ENCODE data around the gene C11orf86. TPM values are rescaled to one million over a fixed set of nuclear protein-coding genes. Genes with fewer than 3 reads are reported as not detected.
A peak's percentile ranks its signal among the peaks of the same experiment; 100 is the strongest.

The C11orf86 gene
- total RNA-seq, 1 donor from 2014 or later: not detected

GRCh38 chr11:66966351-66966750, 8.8 kb upstream of the C11orf86 start:
- Histone ChIP-seq H3K9me3 (ENCODE audit: control insufficient read depth in 3 of 3, low read length in 3 of 3) (no peaks in the 10 kb centered on the region), H3K27ac (ENCODE audit: low read depth, low read length) (no peak overlapping the region), H3K9ac (ENCODE audit: low read depth in 1 of 3, low read length in 3 of 3) (no peak overlapping the region), H3K27me3 (ENCODE audit: control insufficient read depth in 3 of 3, insufficient read depth in 3 of 3, low read length in 3 of 3) (no peaks in the 10 kb centered on the region), H3K4me1 (ENCODE audit: control insufficient read depth in 3 of 3, insufficient read depth in 3 of 3, low read length in 3 of 3) (peaks cover 3 to 10% (median 4%) of the 10 kb centered on the region in 3 donors), H3K4me3 (ENCODE audit: low read length in 3 of 3) (no peak overlapping the region), H3K36me3 (ENCODE audit: control insufficient read depth in 3 of 3, insufficient read depth in 3 of 3, low read length in 3 of 3) (no peaks in the 10 kb centered on the region)

DNA sequence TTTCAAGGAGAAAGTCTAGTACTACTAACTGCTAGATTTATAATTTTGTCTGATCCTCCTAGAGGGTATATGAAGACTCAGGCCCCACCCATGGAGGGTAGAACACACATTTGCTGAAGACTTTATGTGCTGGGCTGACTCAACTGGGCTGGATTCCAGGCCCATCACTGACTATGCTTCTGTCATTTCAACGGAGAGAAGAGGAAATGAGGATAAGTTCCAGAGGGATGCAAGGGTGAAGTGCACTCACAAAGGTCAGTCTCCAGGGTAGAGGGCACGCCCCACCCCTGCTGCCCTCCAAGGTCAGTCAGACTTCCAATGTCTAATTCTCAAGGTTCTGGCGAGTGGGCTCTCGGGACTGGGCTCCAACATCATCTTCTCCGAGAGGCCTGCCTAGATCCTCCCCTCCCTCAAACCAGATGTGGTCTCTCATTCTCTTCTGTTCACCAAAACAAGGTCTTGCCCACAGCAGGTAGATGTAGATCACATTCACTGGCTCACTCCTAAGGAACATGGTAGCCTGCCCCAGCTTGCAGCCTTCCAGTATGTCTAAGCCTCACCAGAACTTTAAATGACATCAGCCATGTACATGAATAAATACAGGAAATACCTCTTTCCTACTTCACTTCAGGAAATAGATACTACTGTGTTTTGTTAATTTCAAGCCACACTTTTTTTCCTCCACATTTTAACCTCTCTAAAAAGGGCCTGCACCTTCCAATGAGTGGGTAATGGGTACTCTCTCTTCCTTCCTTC, 7.3 kb upstream of the C11orf86 start:
- H3K27me3 ChIP-seq (ENCODE audit: control insufficient read depth in 3 of 3, insufficient read depth in 3 of 3, low read length in 3 of 3): no peaks in the 10 kb centered on the region
- peaks cover 3 to 10% (median 4%) of the 10 kb centered on the region in 3 donors for H3K4me1 ChIP-seq (ENCODE audit: control insufficient read depth in 3 of 3, insufficient read depth in 3 of 3, low read length in 3 of 3)
- no peak overlapping the region for H3K9ac ChIP-seq (ENCODE audit: low read depth in 1 of 3, low read length in 3 of 3)
- no peaks in the 10 kb centered on the region for H3K36me3 ChIP-seq (ENCODE audit: control insufficient read depth in 3 of 3, insufficient read depth in 3 of 3, low read length in 3 of 3)
- H3K9me3 ChIP-seq (ENCODE audit: control insufficient read depth in 3 of 3, low read length in 3 of 3): no peaks in the 10 kb centered on the region
- H3K4me3 ChIP-seq (ENCODE audit: low read length in 3 of 3): no peak overlapping the region
- H3K27ac ChIP-seq (ENCODE audit: low read depth, low read length): no peak overlapping the region

GRCh38 chr11:66969584-66970225, 5.4 kb upstream of the C11orf86 start:
- H3K27ac ChIP-seq (ENCODE audit: low read depth, low read length): peak overlapping the region; percentile 33
- peaks cover 3 to 10% (median 4%) of the 10 kb centered on the region in 3 donors for H3K4me1 ChIP-seq (ENCODE audit: control insufficient read depth in 3 of 3, insufficient read depth in 3 of 3, low read length in 3 of 3)
- H3K9me3 ChIP-seq (ENCODE audit: control insufficient read depth in 3 of 3, low read length in 3 of 3): no peaks in the 10 kb centered on the region
- H3K4me3 ChIP-seq (ENCODE audit: low read length in 3 of 3): no peak overlapping the region
- H3K9ac ChIP-seq (ENCODE audit: low read depth in 1 of 3, low read length in 3 of 3): no peak overlapping the region
- no peaks in the 10 kb centered on the region for H3K36me3 ChIP-seq (ENCODE audit: control insufficient read depth in 3 of 3, insufficient read depth in 3 of 3, low read length in 3 of 3)
- H3K27me3 ChIP-seq (ENCODE audit: control insufficient read depth in 3 of 3, insufficient read depth in 3 of 3, low read length in 3 of 3): no peaks in the 10 kb centered on the region

DNA sequence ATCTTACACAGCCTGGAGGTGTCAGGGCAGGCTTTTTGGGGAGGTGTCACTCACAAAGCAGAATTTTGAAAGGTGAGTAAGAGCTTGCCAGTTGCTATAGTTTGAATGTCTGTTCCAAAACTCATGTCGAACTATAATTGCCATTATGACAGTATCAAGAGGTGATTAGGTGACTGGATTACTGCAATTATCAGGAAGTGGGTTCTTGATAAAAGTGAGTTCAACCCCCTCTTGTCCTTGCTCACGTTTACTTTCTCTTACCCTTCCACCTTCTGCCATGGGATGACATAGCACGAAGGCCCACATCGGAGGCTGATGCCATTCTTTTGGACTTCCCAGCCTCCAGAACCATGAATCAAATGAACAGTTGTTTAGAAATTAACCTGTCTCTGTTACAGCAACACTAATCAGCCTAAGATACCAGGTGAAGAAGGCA, 4.7 kb upstream of the C11orf86 start:
- Histone ChIP-seq H3K9me3 (ENCODE audit: control insufficient read depth in 3 of 3, low read length in 3 of 3) (no peaks in the 10 kb centered on the region), H3K27me3 (ENCODE audit: control insufficient read depth in 3 of 3, insufficient read depth in 3 of 3, low read length in 3 of 3) (no peaks in the 10 kb centered on the region), H3K4me3 (ENCODE audit: low read length in 3 of 3) (no peak overlapping the region), H3K4me1 (ENCODE audit: control insufficient read depth in 3 of 3, insufficient read depth in 3 of 3, low read length in 3 of 3) (peaks cover 3 to 10% (median 4%) of the 10 kb centered on the region in 3 donors), H3K36me3 (ENCODE audit: control insufficient read depth in 3 of 3, insufficient read depth in 3 of 3, low read length in 3 of 3) (no peaks in the 10 kb centered on the region), H3K27ac (ENCODE audit: low read depth, low read length) (peak overlapping the region; percentile 33), H3K9ac (ENCODE audit: low read depth in 1 of 3, low read length in 3 of 3) (no peak overlapping the region)

DNA sequence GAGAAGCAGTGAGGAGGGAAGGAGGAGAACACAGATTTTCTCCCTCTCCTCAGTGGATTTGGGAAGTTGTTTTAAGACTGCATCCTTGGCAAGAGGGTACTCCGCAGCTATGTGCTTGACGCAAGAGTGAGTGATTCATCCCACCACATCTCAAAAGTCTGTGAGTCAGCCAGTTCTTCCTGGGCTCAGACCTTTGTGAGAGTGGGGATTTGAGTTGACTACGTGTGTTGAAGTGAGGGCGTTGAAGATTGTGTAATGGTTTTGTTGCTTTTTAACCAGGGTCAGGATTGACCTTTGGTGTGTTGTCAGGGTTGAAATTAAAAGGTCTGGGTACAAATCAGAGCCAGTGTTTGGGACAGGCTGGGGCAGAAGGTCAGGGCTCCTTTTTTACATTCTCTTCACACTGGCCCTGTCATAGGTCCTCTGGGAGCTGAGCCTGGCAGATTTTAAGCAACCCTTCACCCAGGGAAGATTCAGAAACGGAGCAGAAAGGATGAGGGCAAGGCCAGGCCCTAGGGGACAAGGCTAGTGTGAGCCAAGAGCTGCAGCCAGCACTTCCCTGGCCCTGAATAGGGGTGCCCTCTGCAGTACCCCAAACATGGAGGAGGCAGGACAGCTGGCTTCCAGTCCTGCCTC, 4.2 kb upstream of the C11orf86 start:
- peak overlapping the region; percentile 68 for H3K27ac ChIP-seq (ENCODE audit: low read depth, low read length)
- peaks cover 3 to 10% (median 4%) of the 10 kb centered on the region in 3 donors for H3K4me1 ChIP-seq (ENCODE audit: control insufficient read depth in 3 of 3, insufficient read depth in 3 of 3, low read length in 3 of 3)
- H3K9me3 ChIP-seq (ENCODE audit: control insufficient read depth in 3 of 3, low read length in 3 of 3): no peaks in the 10 kb centered on the region
- H3K4me3 ChIP-seq (ENCODE audit: low read length in 3 of 3): no peak overlapping the region
- H3K9ac ChIP-seq (ENCODE audit: low read depth in 1 of 3, low read length in 3 of 3): no peak overlapping the region
- H3K27me3 ChIP-seq (ENCODE audit: control insufficient read depth in 3 of 3, insufficient read depth in 3 of 3, low read length in 3 of 3): no peaks in the 10 kb centered on the region
- no peaks in the 10 kb centered on the region for H3K36me3 ChIP-seq (ENCODE audit: control insufficient read depth in 3 of 3, insufficient read depth in 3 of 3, low read length in 3 of 3)

DNA sequence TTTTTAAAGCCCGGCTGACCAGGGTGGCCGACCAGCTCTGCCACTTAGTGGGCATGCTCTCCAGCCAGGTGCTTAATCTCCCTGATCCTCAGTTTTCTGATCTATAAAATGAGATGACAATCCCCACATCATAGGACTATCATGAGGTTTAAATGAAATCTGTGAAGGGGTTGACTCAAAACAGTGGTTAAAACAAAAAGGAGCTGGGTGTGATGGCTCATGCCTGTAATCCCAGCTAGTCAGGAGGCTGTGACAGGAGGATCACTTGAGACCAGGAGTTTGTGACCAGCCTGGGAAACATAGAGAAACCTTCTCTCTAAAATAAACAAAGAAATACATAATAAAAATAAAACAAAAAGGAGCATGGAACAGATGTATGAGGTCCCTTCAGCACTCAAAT, 3.6 kb upstream of the C11orf86 start:
- Histone ChIP-seq H3K27ac (ENCODE audit: low read depth, low read length) (peak overlapping the region; percentile 68), H3K9ac (ENCODE audit: low read depth in 1 of 3, low read length in 3 of 3) (no peak overlapping the region)

DNA sequence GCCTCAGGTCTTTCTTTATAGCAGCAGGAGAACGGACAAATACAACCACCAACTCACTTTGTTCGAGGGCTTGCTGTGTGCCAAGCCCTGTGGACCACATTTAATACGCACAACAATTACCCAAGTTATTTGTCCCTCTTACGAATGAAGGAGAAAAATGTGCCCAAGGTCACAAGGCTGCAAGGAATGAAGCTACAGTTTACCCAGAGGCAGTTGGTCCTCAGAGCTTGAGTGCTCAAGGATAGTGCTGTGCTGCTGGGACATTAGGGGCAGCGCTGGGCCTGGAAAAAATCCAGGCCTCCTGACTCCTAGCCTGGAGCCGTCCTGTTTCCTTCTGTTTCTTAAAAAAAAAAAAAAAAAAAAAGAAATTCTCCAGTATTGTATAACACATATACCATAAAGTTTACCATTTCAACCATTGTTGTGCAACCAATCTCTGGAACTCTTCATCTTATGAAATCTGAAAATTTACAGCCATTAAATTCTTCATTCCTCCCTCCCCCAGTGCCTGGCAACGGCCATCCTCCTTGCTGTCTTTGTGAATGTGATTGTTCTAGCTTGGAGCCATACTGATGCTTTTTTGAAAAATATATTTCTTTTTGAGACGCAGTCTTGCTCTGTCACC, 1.0 kb upstream of the C11orf86 start:
- Histone ChIP-seq H3K4me3 (ENCODE audit: low read length in 3 of 3) (no peak overlapping the region), H3K9me3 (ENCODE audit: control insufficient read depth in 3 of 3, low read length in 3 of 3) (no peaks in the 10 kb centered on the region), H3K36me3 (ENCODE audit: control insufficient read depth in 3 of 3, insufficient read depth in 3 of 3, low read length in 3 of 3) (no peaks in the 10 kb centered on the region), H3K27ac (ENCODE audit: low read depth, low read length) (no peak overlapping the region), H3K4me1 (ENCODE audit: control insufficient read depth in 3 of 3, insufficient read depth in 3 of 3, low read length in 3 of 3) (peaks cover 3 to 10% (median 4%) of the 10 kb centered on the region in 3 donors), H3K9ac (ENCODE audit: low read depth in 1 of 3, low read length in 3 of 3) (no peak overlapping the region), H3K27me3 (ENCODE audit: control insufficient read depth in 3 of 3, insufficient read depth in 3 of 3, low read length in 3 of 3) (no peaks in the 10 kb centered on the region)

More for the DNA sequence above, 3.6 kb upstream of the C11orf86 start:
- Histone ChIP-seq H3K36me3 (ENCODE audit: control insufficient read depth in 3 of 3, insufficient read depth in 3 of 3, low read length in 3 of 3) (no peaks in the 10 kb centered on the region), H3K4me3 (ENCODE audit: low read length in 3 of 3) (no peak overlapping the region), H3K9me3 (ENCODE audit: control insufficient read depth in 3 of 3, low read length in 3 of 3) (no peaks in the 10 kb centered on the region), H3K27me3 (ENCODE audit: control insufficient read depth in 3 of 3, insufficient read depth in 3 of 3, low read length in 3 of 3) (no peaks in the 10 kb centered on the region), H3K4me1 (ENCODE audit: control insufficient read depth in 3 of 3, insufficient read depth in 3 of 3, low read length in 3 of 3) (peaks cover 3 to 10% (median 4%) of the 10 kb centered on the region in 3 donors)

DNA sequence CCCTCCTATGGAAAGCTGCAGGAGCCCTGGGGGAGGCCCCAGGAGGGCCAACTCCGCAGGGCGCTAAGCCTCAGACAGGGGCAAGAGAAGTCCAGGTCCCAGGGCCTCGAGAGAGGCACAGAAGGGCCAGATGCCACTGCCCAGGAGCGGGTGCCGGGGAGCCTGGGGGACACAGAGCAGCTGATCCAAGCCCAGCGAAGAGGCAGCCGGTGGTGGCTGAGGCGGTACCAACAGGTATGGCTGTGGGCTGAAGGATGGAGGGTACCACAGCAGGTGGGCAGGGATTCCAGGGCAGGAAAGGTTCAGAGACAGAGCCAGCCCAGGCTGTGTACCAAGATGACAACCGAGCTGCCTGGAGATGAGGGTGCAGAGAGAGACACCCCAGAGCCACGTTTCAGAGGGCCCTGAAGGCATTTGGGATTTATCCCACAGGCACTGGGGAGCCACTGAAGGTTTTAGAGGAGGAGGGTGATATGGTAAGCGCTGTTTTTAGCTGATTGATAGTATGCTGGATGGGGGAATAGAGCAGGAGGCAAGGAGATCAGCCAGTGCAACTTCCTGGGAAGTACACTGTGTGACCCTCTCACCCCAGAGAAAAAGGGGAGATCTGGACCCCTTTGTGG, 412 bp downstream of the C11orf86 start:
- no peaks in the 10 kb centered on the region for H3K36me3 ChIP-seq (ENCODE audit: control insufficient read depth in 3 of 3, insufficient read depth in 3 of 3, low read length in 3 of 3)
- peaks cover 0 to 4% (median 0%) of the 10 kb centered on the region in 3 donors for H3K9me3 ChIP-seq (ENCODE audit: control insufficient read depth in 3 of 3, low read length in 3 of 3)
- no peak overlapping the region for H3K27ac ChIP-seq (ENCODE audit: low read depth, low read length)
- H3K9ac ChIP-seq (ENCODE audit: low read depth in 1 of 3, low read length in 3 of 3): no peak overlapping the region
- H3K27me3 ChIP-seq (ENCODE audit: control insufficient read depth in 3 of 3, insufficient read depth in 3 of 3, low read length in 3 of 3): no peaks in the 10 kb centered on the region
- H3K4me1 ChIP-seq (ENCODE audit: control insufficient read depth in 3 of 3, insufficient read depth in 3 of 3, low read length in 3 of 3): peaks cover 3 to 4% (median 4%) of the 10 kb centered on the region in 3 donors
- no peak overlapping the region for H3K4me3 ChIP-seq (ENCODE audit: low read length in 3 of 3)

- H3K27ac ChIP-seq (ENCODE audit: low read depth, low read length): no peak overlapping the region
- no peaks in the 10 kb centered on the region for H3K36me3 ChIP-seq (ENCODE audit: control insufficient read depth in 3 of 3, insufficient read depth in 3 of 3, low read length in 3 of 3)
- peaks cover 0 to 4% (median 0%) of the 10 kb centered on the region in 3 donors for H3K9me3 ChIP-seq (ENCODE audit: control insufficient read depth in 3 of 3, low read length in 3 of 3)
- H3K4me3 ChIP-seq (ENCODE audit: low read length in 3 of 3): no peak overlapping the region
- H3K9ac ChIP-seq (ENCODE audit: low read depth in 1 of 3, low read length in 3 of 3): no peak overlapping the region
- H3K27me3 ChIP-seq (ENCODE audit: control insufficient read depth in 3 of 3, insufficient read depth in 3 of 3, low read length in 3 of 3): no peaks in the 10 kb centered on the region
- peaks cover 3% of the 10 kb centered on the region in 3 donors for H3K4me1 ChIP-seq (ENCODE audit: control insufficient read depth in 3 of 3, insufficient read depth in 3 of 3, low read length in 3 of 3)
Observed at GRCh38 chr11:66976028-66976467, 944 bp downstream of the C11orf86 start.

Measured in skeletal muscle tissue (tissue), 4 donors.